GM12878 (cell line): ENCODE results near the gene TIMP4. TPM values are rescaled to one million over a fixed set of nuclear protein-coding genes. Genes with fewer than 3 reads are reported as not detected.

ENCODE experiments used
- ATAC-seq: fragments of 200-7000 bp; cut with Tn5 transposase; 3 replicates; pipeline ENCODE4 v1.9.1; 2020; ENCODE audit warnings: mild to moderate bottlenecking, moderate library complexity
- BruUV-seq: library from RNA; stranded (reverse); fragments of 400-500 nt; replicated peaks from 2 replicates; lab custom pipeline; 2021; lab: Mats Ljungman, UMichigan
- CTCF ChIA-PET: fragments of 300-600 bp; sonication (Branson Sonifier 250); formaldehyde crosslinking; extraction: SDS; loops from one replicate; lab custom pipeline; 2021; ENCODE audit warnings: inconsistent platforms; lab: Yijun Ruan, JAX
- POLR2A ChIA-PET: fragments of 350-600 bp; formaldehyde crosslinking; extraction: SDS; loops from one replicate; lab custom pipeline; 2021; ENCODE audit warnings: inconsistent platforms; lab: Charles Lee
- RAD21 ChIA-PET: fragments of 300-600 bp; sonication (Branson Sonifier 250); formaldehyde crosslinking; loops from one replicate; lab custom pipeline; 2023; ENCODE audit warnings: antibody characterized with exemption; ENCODE audit not compliant: unreplicated experiment; lab: Charles Lee
- SMC1A ChIA-PET: fragments of 300-600 bp; sonication (Branson Sonifier 250); formaldehyde crosslinking; loops from one replicate; lab custom pipeline; 2023; ENCODE audit not compliant: unreplicated experiment, uncharacterized antibody; lab: Charles Lee
- DNase-seq: peaks from one replicate; pipeline ENCODE4 v3.0.0-alpha.2; 2011; ENCODE audit warnings: low read depth, low spot score
- FAIRE-seq: peaks from 3 replicates; lab custom pipeline; 2011; peaks lifted over from hg19 to GRCh38; lab: Jason Lieb, UNC
- H2AFZ ChIP-seq: 2 replicates; pipeline ENCODE4 v1.6.0; 2011; ENCODE audit warnings: low read depth, low read length, control low read depth; ENCODE audit not compliant: control insufficient read depth
- H3K27ac ChIP-seq: 2 replicates; pipeline ENCODE4 v1.5.1; 2011; ENCODE audit warnings: control low read depth; ENCODE audit not compliant: control insufficient read depth, insufficient read depth
- H3K27me3 ChIP-seq, 2 experiments: replicated peaks in 1 of 2; 2 replicates each; pipeline versions ENCODE4 v1.6.0 to v1.6.1; 2011; ENCODE audit warnings: low read length in 1 of 2; ENCODE audit not compliant: control insufficient read depth in 2 of 2, insufficient read depth in 2 of 2
- H3K36me3 ChIP-seq, 2 experiments: 2 replicates each; pipeline ENCODE4 v1.5.1; 2011; ENCODE audit warnings: low read length in 1 of 2; ENCODE audit not compliant: control insufficient read depth in 2 of 2, insufficient read depth in 2 of 2
- H3K4me1 ChIP-seq: 2 replicates; pipeline ENCODE4 v1.6.1; 2011; ENCODE audit warnings: mild to moderate bottlenecking, low read length, moderate library complexity, mixed read lengths; ENCODE audit not compliant: control insufficient read depth, insufficient read depth
- H3K4me2 ChIP-seq: 2 replicates; pipeline ENCODE4 v1.6.0; 2011; ENCODE audit warnings: control low read depth; ENCODE audit not compliant: control insufficient read depth, insufficient read depth
- H3K4me3 ChIP-seq: fragments of 200-600 bp; sonication (generic); 2 replicates; pipeline ENCODE4 v1.5.1; 2016
- H3K79me2 ChIP-seq: 2 replicates; pipeline ENCODE4 v1.6.0; 2011; ENCODE audit warnings: low read length; ENCODE audit not compliant: control insufficient read depth, insufficient read depth
- H3K9ac ChIP-seq: 2 replicates; pipeline ENCODE4 v1.8.0; 2011; ENCODE audit warnings: low read length, control low read depth, mixed read lengths; ENCODE audit not compliant: control insufficient read depth, insufficient read depth
- H3K9me3 ChIP-seq: replicated peaks from 3 replicates; pipeline ENCODE4 v1.5.1; 2011; ENCODE audit warnings: mild to moderate bottlenecking, low read length; ENCODE audit not compliant: control insufficient read depth, insufficient read depth
- H4K20me1 ChIP-seq: 2 replicates; pipeline ENCODE4 v1.6.0; 2011; ENCODE audit not compliant: control insufficient read depth, insufficient read depth
- CBX5 ChIP-seq: sonication (generic); IDR thresholded peaks from 2 replicates; pipeline ENCODE4 v1.6.1; 2016; ENCODE audit warnings: low read depth, moderate library complexity, mild to moderate bottlenecking, inconsistent platforms
- CTCF ChIP-seq, 3 experiments: IDR thresholded peaks in 2 of 3; conservative IDR thresholded peaks in 1 of 3; 2 replicates each; pipeline ENCODE4 v1.5.1; 2011; ENCODE audit warnings: low read depth in 3 of 3, low read length in 3 of 3, mild to moderate bottlenecking in 3 of 3, control low read depth in 2 of 3, moderate library complexity in 2 of 3, inconsistent platforms in 1 of 3, mixed read lengths in 1 of 3; ENCODE audit not compliant: control insufficient read depth in 2 of 3, insufficient read depth in 1 of 3; ENCODE audit errors: extremely low read depth in 1 of 3
- LARP7 ChIP-seq: fragments of 450-650 bp; IDR thresholded peaks from 2 replicates; pipeline ENCODE4 v1.6.1; 2017; ENCODE audit warnings: mild to moderate bottlenecking
- MAX ChIP-seq: IDR thresholded peaks from 2 replicates; pipeline ENCODE4 v1.6.1; 2012; ENCODE audit warnings: low read depth, low read length, improper control_type of control experiment
- NR2F1 ChIP-seq: fragments of 450-650 bp; conservative IDR thresholded peaks from 2 replicates; pipeline ENCODE4 v1.6.1; 2017; ENCODE audit warnings: mild to moderate bottlenecking
- PML ChIP-seq: IDR thresholded peaks from 2 replicates; pipeline ENCODE4 v1.6.1; 2012; ENCODE audit warnings: low read length, inconsistent platforms
- RAD21 ChIP-seq: IDR thresholded peaks from 2 replicates; pipeline ENCODE4 v1.6.1; 2011; ENCODE audit warnings: mild to moderate bottlenecking, low read depth, low read length, moderate library complexity; ENCODE audit not compliant: insufficient read depth
- RFX5 ChIP-seq: IDR thresholded peaks from 2 replicates; pipeline ENCODE4 v1.6.1; 2011; ENCODE audit warnings: low read depth, low read length, improper control_type of control experiment
- RUNX3 ChIP-seq: IDR thresholded peaks from 2 replicates; pipeline ENCODE4 v1.6.1; 2012; ENCODE audit warnings: low read length, inconsistent platforms
- SMAD5 ChIP-seq: IDR thresholded peaks from 2 replicates; pipeline ENCODE4 v1.6.1; 2016; ENCODE audit warnings: antibody characterized with exemption, low read depth
- SMC3 ChIP-seq: IDR thresholded peaks from 2 replicates; pipeline ENCODE4 v1.6.1; 2011; ENCODE audit warnings: low read length, improper control_type of control experiment, borderline replicate concordance
- TCF12 ChIP-seq: IDR thresholded peaks from 2 replicates; pipeline ENCODE4 v1.6.1; 2011; ENCODE audit warnings: low read depth, mild to moderate bottlenecking, low read length
- YY1 ChIP-seq: IDR thresholded peaks from 2 replicates; pipeline ENCODE4 v1.6.1; 2011; ENCODE audit warnings: low read depth, mild to moderate bottlenecking, low read length
- WGBS: methylation state at CpG from one replicate; pipeline ENCODE4 v1.1.6; 2016; ENCODE audit warnings: low lambda C conversion rate; ENCODE audit not compliant: insufficient replicate concordance, insufficient coverage; ENCODE audit errors: missing lambda C conversion rate; 5-methylcytosine and 5-hydroxymethylcytosine counted together
- in situ Hi-C: fragments of 300-500 bp; cut with MboI; formaldehyde crosslinking; loops from 9 replicates; pipeline ENCODE4 v1.14.3; 2018; ENCODE audit warnings: mixed read lengths
- intact Hi-C: fragments of 100-400 bp; cut with micrococcal nuclease; formaldehyde crosslinking; loops from one replicate; pipeline ENCODE4 v1.14.2; 2022; ENCODE audit not compliant: unreplicated experiment
- polyA plus RNA-seq, 11 experiments: library from polyadenylated mRNA; depleted of rRNA in 4 of 11; unstranded in 6 of 11; stranded (reverse) in 5 of 11; fragments of >200 nt; fragmentation: Nextera tagmentation in 4 of 11; fragmentation: Illumina TruSeq in 1 of 11; extraction: Ambion mirVana in 4 of 11; extraction: Trizol in 1 of 11; gene quantifications; 1 replicate in 1 of 11; 2 replicates in 10 of 11; pipeline versions ENCODE4 v1.2.1 to v1.2.3, GENCODE V29; 2011 to 2016; ENCODE audit warnings: inconsistent platforms in 2 of 11, missing spikeins in 2 of 11, low read depth in 1 of 11
- total RNA-seq, 4 experiments: library from RNA; depleted of rRNA in 3 of 4; stranded (reverse); fragments of >200 nt in 3 of 4; fragmentation: Illumina TruSeq in 1 of 4; extraction: Trizol in 1 of 4; gene quantifications; 2 replicates each; pipeline versions ENCODE4 v1.2.1 to v1.2.3, GENCODE V29; 2013 to 2021
- TF ChIP-seq, protein P1 (sequence below): fragments of 450-650 bp; formaldehyde crosslinking; IDR thresholded peaks from 2 replicates; pipeline ENCODE4 v1.5.0; 2022; ENCODE audit warnings: mild to moderate bottlenecking, missing genetic modification characterization
- TF ChIP-seq, protein P2 (sequence below): fragments of 150-350 bp; IDR thresholded peaks from 2 replicates; pipeline ENCODE4 v1.6.1; 2016; ENCODE audit warnings: low read depth, low read length

The TIMP4 gene
- total and polyA plus RNA-seq, 10 of the 15 experiments (the other 5 are each of a cell fraction or from before 2014, with no cell fraction given) = 0.07 TPM; not detected in 9

DNA sequence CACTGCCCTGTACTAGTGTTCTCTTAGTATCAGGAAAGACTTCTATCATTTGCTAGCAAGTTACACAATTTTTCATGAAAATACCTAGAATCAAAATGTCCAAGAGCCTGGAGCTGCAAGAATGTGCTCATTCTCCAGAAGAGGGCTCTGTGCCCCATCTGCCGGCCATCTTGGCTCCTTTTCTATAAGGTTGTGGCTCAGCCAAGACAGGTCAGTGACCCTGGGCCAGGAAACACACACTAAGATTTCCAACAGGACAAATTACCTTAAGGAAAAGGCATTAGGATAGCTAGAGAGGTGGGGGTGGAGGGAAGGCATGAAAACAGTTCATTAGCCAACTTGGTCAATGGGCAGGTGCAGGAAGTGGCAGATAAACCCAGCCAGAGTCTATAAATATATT is 20.7 kb downstream of the TIMP4 start:
- SMC1A ChIA-PET = interaction anchor here (0.6 to 10.7 kb wide), 17 partner anchors 13 to 346 kb away, joined by 3 to 187 read pairs (median 5); partner anchors contain the start of gene TSEN2
- Histone ChIP-seq H3K36me3 (no peaks in the 10 kb centered on the region), H4K20me1 (no peaks in the 10 kb centered on the region)
- RAD21 ChIA-PET = interaction anchor here (0.6 to 7.3 kb wide), 12 partner anchors 9 to 348 kb away, joined by 3 to 139 read pairs (median 4); partner anchors contain the start of gene TSEN2
- 0% methylated on average over 1 of the region's 1 CpG for WGBS
- TF ChIP-seq MAX (no peak), YY1 (peak; percentile 94), CBX5 (no peak), SMAD5 (no peak), PML (no peak), RFX5 (no peak), RUNX3 (no peak), SMC3 (peak; percentile 66), NR2F1 (peak; percentile 58), LARP7 (no peak), RAD21 (peak; percentile 66), CTCF (IDR thresholded peaks at IDR 0.05 in 2 of 3, conservative IDR thresholded peaks at IDR 0.05 in 1 of 3; ENCODE audit: control insufficient read depth in 2 of 3, extremely low read depth in 1 of 3, insufficient read depth in 1 of 3, low read depth in 3 of 3, low read length in 3 of 3) (peak; percentile 46 to 53 (median 47)), TCF12 (no peak)
- TF ChIP-seq, protein P1, sequence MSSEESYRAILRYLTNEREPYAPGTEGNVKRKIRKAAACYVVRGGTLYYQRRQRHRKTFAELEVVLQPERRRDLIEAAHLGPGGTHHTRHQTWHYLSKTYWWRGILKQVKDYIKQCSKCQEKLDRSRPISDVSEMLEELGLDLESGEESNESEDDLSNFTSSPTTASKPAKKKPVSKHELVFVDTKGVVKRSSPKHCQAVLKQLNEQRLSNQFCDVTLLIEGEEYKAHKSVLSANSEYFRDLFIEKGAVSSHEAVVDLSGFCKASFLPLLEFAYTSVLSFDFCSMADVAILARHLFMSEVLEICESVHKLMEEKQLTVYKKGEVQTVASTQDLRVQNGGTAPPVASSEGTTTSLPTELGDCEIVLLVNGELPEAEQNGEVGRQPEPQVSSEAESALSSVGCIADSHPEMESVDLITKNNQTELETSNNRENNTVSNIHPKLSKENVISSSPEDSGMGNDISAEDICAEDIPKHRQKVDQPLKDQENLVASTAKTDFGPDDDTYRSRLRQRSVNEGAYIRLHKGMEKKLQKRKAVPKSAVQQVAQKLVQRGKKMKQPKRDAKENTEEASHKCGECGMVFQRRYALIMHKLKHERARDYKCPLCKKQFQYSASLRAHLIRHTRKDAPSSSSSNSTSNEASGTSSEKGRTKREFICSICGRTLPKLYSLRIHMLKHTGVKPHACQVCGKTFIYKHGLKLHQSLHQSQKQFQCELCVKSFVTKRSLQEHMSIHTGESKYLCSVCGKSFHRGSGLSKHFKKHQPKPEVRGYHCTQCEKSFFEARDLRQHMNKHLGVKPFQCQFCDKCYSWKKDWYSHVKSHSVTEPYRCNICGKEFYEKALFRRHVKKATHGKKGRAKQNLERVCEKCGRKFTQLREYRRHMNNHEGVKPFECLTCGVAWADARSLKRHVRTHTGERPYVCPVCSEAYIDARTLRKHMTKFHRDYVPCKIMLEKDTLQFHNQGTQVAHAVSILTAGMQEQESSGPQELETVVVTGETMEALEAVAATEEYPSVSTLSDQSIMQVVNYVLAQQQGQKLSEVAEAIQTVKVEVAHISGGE (CRISPR knock-in tag) = no peak
- TF ChIP-seq, protein P2, sequence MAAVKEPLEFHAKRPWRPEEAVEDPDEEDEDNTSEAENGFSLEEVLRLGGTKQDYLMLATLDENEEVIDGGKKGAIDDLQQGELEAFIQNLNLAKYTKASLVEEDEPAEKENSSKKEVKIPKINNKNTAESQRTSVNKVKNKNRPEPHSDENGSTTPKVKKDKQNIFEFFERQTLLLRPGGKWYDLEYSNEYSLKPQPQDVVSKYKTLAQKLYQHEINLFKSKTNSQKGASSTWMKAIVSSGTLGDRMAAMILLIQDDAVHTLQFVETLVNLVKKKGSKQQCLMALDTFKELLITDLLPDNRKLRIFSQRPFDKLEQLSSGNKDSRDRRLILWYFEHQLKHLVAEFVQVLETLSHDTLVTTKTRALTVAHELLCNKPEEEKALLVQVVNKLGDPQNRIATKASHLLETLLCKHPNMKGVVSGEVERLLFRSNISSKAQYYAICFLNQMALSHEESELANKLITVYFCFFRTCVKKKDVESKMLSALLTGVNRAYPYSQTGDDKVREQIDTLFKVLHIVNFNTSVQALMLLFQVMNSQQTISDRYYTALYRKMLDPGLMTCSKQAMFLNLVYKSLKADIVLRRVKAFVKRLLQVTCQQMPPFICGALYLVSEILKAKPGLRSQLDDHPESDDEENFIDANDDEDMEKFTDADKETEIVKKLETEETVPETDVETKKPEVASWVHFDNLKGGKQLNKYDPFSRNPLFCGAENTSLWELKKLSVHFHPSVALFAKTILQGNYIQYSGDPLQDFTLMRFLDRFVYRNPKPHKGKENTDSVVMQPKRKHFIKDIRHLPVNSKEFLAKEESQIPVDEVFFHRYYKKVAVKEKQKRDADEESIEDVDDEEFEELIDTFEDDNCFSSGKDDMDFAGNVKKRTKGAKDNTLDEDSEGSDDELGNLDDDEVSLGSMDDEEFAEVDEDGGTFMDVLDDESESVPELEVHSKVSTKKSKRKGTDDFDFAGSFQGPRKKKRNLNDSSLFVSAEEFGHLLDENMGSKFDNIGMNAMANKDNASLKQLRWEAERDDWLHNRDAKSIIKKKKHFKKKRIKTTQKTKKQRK = no peak
- TF ChIP-seq, all 136 proteins: peak for 5
- ChIA-PET POLR2A (interaction anchor here (0.6 to 1.4 kb wide), 2 partner anchors 24 to 346 kb away, joined by 3 to 6 read pairs; partner anchors contain the start of gene TSEN2), CTCF (interaction anchor here (0.6 to 12.3 kb wide), 17 partner anchors 9 to 371 kb away, joined by 3 to 255 read pairs (median 5); partner anchors contain the start of gene TSEN2)
- H2AFZ ChIP-seq = peak overlapping the region; percentile 26
- peaks cover 11% of the 10 kb centered on the region for H3K4me1 ChIP-seq
- H3K4me2 ChIP-seq = no peak overlapping the region
- in situ Hi-C loops (loop anchor here (5.0 to 25.0 kb wide), 3 partner anchors 39 to 574 kb away; no protein-coding TSS in a partner anchor), intact Hi-C loops (loop anchor here (2.0 to 5.0 kb wide), 5 partner anchors 57 to 584 kb away; partner anchors contain the start of gene MKRN2)
- no peak overlapping the region for H3K9ac ChIP-seq
- no TSS peak for BruUV-seq
- no peaks in the 10 kb centered on the region for H3K79me2 ChIP-seq
- peak; percentile 87 for ATAC-seq
- H3K4me3 ChIP-seq = no peak overlapping the region
- H3K27ac ChIP-seq = no peak overlapping the region
- H3K27me3 ChIP-seq = no peaks in the 10 kb centered on the region
- no peaks in the 10 kb centered on the region for H3K9me3 ChIP-seq
- no peak for DNase-seq
- FAIRE-seq = no peak
